GM12864 (cell line): ENCODE results near the gene EVA1A.

Source experiments
- DNase-seq: peaks from one replicate; pipeline ENCODE4 v3.0.0-alpha.2; 2011; ENCODE audit warnings: low read depth
- H3K4me3 ChIP-seq: 2 replicates; pipeline ENCODE4 v1.5.1; 2011; ENCODE audit warnings: mild to moderate bottlenecking, low read depth, low read length, control low read depth
- CTCF ChIP-seq: IDR thresholded peaks from 2 replicates; pipeline ENCODE4 v1.5.1; 2011; ENCODE audit warnings: low read depth, mild to moderate bottlenecking, moderate library complexity, low read length, control low read depth, inconsistent platforms; ENCODE audit errors: missing control alignments

EVA1A gene

GRCh38 chr2:75598589-75599155 is 37.9 kb upstream of the EVA1A start:
- no peak for TF ChIP-seq CTCF

GRCh38 chr2:75597949-75598348 is 37.2 kb upstream of the EVA1A start:
- no peak for TF ChIP-seq CTCF
- no peak overlapping the region for H3K4me3 ChIP-seq
- no peak for DNase-seq

More at GRCh38 chr2:75598589-75599155, 37.9 kb upstream of the EVA1A start:
- no peak overlapping the region for H3K4me3 ChIP-seq
- no peak for DNase-seq

- no peak for TF ChIP-seq CTCF
- H3K4me3 ChIP-seq = no peak overlapping the region
- no peak for DNase-seq
Observed at GRCh38 chr2:75596784-75597183, 36.0 kb upstream of the EVA1A start.

- TF ChIP-seq CTCF = no peak
- DNase-seq = no peak
- H3K4me3 ChIP-seq = no peak overlapping the region
Observed at GRCh38 chr2:75595541-75596395, 35.0 kb upstream of the EVA1A start.

- no peak for DNase-seq
- no peak for TF ChIP-seq CTCF
- no peak overlapping the region for H3K4me3 ChIP-seq
Observed at GRCh38 chr2:75594596-75594995, 33.9 kb upstream of the EVA1A start.

GRCh38 chr2:75592888-75593287 is 32.1 kb upstream of the EVA1A start:
- no peak for TF ChIP-seq CTCF
- no peak overlapping the region for H3K4me3 ChIP-seq
- no peak for DNase-seq
